ENCODE results near the gene HHATL.

Gene HHATL

GRCh38 chr3:42742688-42743087, 40.1 kb upstream of the HHATL start:
- Histone ChIP-seq H3K9ac (ENCODE audit: low read length) (no peak overlapping the region), H3K27me3 (ENCODE audit: control insufficient read depth, insufficient read depth, low read length) (no peaks in the 10 kb centered on the region), H3K4me3 (ENCODE audit: low read length) (no peak overlapping the region), H3K27ac (ENCODE audit: low read length) (no peak overlapping the region), H3K9me3 (ENCODE audit: control insufficient read depth, low read depth, low read length) (no peaks in the 10 kb centered on the region), H3K4me1 (ENCODE audit: control insufficient read depth, low read depth, low read length) (no peaks in the 10 kb centered on the region), H3K36me3 (ENCODE audit: control insufficient read depth, low read depth, low read length) (no peaks in the 10 kb centered on the region)

DNA sequence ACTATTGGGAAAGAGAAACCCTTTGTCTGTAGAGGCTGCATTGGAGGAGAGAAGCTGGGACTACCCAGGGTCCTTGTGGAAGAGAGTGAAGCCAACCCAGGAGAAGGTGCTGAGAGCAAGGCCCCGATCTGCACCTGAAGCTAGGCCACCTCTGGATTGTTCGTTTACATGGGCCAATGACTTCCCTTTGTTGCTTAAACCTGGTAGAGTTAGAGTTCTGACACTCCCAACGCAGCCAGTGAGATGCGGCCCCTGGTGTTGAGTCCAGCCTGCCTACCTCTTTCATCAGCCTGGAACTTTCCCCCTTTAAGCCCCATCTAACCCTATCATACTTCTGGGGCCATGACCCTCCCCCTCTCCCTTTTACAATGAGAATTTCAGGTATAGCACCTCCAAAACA, 39.7 kb upstream of the HHATL start:
- no peaks in the 10 kb centered on the region for H3K36me3 ChIP-seq (ENCODE audit: control insufficient read depth, low read depth, low read length)
- no peak overlapping the region for H3K27ac ChIP-seq (ENCODE audit: low read length)
- H3K9ac ChIP-seq (ENCODE audit: low read length): no peak overlapping the region
- no peaks in the 10 kb centered on the region for H3K9me3 ChIP-seq (ENCODE audit: control insufficient read depth, low read depth, low read length)
- H3K27me3 ChIP-seq (ENCODE audit: control insufficient read depth, insufficient read depth, low read length): no peaks in the 10 kb centered on the region
- no peak overlapping the region for H3K4me3 ChIP-seq (ENCODE audit: low read length)
- no peaks in the 10 kb centered on the region for H3K4me1 ChIP-seq (ENCODE audit: control insufficient read depth, low read depth, low read length)

DNA sequence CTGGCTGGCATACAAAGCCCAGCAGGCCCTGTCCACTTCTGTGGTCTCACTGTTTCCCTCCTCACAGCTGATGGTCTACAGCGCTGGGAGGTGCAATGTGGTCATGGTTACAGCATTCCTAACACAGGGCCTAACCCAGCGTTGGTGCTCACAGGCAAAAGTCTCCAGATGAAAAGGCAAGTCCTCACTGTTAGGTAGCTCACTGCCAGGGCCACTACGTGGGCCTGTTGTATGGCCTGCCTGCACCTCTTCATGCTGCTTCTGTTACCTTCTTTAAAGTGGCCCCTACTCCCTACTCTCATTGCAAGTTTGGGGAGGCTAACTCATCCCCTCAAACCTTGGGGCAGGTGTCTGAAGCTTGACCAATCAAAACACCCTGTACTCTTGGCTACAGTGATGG, 39.2 kb upstream of the HHATL start:
- H3K36me3 ChIP-seq (ENCODE audit: control insufficient read depth, low read depth, low read length): no peaks in the 10 kb centered on the region
- no peak overlapping the region for H3K4me3 ChIP-seq (ENCODE audit: low read length)
- H3K27ac ChIP-seq (ENCODE audit: low read length): no peak overlapping the region
- no peaks in the 10 kb centered on the region for H3K4me1 ChIP-seq (ENCODE audit: control insufficient read depth, low read depth, low read length)
- no peaks in the 10 kb centered on the region for H3K9me3 ChIP-seq (ENCODE audit: control insufficient read depth, low read depth, low read length)
- no peaks in the 10 kb centered on the region for H3K27me3 ChIP-seq (ENCODE audit: control insufficient read depth, insufficient read depth, low read length)
- H3K9ac ChIP-seq (ENCODE audit: low read length): no peak overlapping the region

DNA sequence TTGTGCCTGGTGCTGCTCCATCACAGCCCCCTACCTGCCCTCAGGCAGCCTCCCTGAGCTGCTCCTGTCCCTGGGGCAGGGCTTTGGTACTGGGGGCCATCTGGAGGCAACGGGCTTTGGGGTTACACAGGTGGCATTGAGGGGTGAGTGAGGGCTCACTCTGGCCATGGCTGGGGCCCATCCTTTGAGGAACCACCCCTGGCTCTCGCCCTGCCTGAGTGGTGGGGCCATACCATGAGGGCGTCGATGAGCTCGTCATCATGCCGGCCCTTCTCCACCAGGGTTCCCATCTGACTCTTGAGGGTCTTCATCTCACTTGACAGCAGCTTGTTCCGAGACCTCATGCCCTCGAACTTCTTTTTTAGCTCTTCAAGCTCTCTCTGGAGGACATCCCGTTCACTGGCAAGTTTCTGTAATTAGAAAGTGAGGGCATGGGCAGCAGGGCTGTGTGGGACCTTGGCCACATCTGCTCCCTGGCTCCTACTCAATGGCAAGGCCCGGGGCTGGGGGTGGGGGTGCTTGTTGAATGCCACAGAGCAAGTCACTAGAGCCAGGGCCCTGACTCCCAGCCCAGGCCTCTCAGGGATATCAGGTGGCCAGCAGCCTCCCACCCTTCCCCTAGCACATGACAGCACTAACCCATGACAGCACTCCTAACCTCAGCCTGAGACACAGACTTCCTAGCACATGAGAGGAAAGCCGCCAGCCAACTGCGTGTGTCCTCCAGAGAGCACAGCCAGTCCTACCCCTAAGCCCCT, 37.0 kb upstream of the HHATL start:
- no peak overlapping the region for H3K27ac ChIP-seq (ENCODE audit: low read length)
- no peak overlapping the region for H3K4me3 ChIP-seq (ENCODE audit: low read length)
- no peaks in the 10 kb centered on the region for H3K36me3 ChIP-seq (ENCODE audit: control insufficient read depth, low read depth, low read length)
- no peaks in the 10 kb centered on the region for H3K27me3 ChIP-seq (ENCODE audit: control insufficient read depth, insufficient read depth, low read length)
- H3K9ac ChIP-seq (ENCODE audit: low read length): no peak overlapping the region
- H3K9me3 ChIP-seq (ENCODE audit: control insufficient read depth, low read depth, low read length): no peaks in the 10 kb centered on the region
- peaks cover 10% of the 10 kb centered on the region for H3K4me1 ChIP-seq (ENCODE audit: control insufficient read depth, low read depth, low read length)

- H3K4me1 ChIP-seq (ENCODE audit: control insufficient read depth, low read depth, low read length): peaks cover 26% of the 10 kb centered on the region
- no peaks in the 10 kb centered on the region for H3K27me3 ChIP-seq (ENCODE audit: control insufficient read depth, insufficient read depth, low read length)
- no peaks in the 10 kb centered on the region for H3K9me3 ChIP-seq (ENCODE audit: control insufficient read depth, low read depth, low read length)
- H3K4me3 ChIP-seq (ENCODE audit: low read length): no peak overlapping the region
- H3K36me3 ChIP-seq (ENCODE audit: control insufficient read depth, low read depth, low read length): no peaks in the 10 kb centered on the region
- H3K27ac ChIP-seq (ENCODE audit: low read length): no peak overlapping the region
- no peak overlapping the region for H3K9ac ChIP-seq (ENCODE audit: low read length)
Observed at GRCh38 chr3:42736531-42736930, 33.9 kb upstream of the HHATL start.

DNA sequence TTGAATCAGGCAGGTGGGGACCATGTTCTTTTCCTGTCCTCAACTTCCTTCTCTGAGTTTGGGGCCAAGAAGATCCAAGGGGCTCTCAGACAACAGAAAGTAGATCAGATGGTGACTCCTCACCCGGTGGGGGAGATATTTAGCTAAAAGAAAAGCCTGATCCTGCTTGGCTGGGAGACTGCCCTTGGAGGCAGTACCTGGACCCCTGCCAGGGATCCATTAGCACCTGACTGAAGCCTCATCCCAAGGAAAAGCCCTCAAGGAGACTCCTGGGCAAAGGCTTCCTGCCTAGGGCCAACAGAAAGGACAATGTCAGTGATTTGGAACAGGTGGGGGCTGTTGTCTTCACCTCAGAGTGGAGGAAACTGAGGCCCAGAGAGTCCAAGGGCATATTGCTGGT, 33.5 kb upstream of the HHATL start:
- Histone ChIP-seq H3K4me3 (ENCODE audit: low read length) (no peak overlapping the region), H3K27ac (ENCODE audit: low read length) (no peak overlapping the region), H3K4me1 (ENCODE audit: control insufficient read depth, low read depth, low read length) (peaks cover 29% of the 10 kb centered on the region), H3K9ac (ENCODE audit: low read length) (no peak overlapping the region), H3K9me3 (ENCODE audit: control insufficient read depth, low read depth, low read length) (no peaks in the 10 kb centered on the region), H3K27me3 (ENCODE audit: control insufficient read depth, insufficient read depth, low read length) (no peaks in the 10 kb centered on the region), H3K36me3 (ENCODE audit: control insufficient read depth, low read depth, low read length) (no peaks in the 10 kb centered on the region)

DNA sequence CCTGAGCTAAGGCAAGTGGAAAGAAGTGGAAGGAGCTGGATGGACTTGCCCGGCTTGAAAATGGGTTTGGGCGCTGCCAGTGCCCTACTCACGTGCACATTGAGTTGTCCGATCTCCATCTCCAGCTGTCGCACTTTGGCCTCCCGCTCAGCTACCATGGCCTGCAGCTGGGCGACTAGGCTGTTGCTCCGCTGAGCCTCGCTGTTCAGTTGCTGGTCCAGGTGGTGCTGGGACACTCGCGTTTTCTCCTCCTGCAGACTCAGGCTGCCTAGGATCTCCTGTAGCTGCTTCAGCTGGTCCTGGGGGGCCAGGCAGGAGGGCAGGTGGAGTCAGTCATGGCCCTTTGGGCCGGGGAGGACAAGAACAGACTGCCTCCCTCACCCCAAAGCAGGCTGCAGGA, 33.0 kb upstream of the HHATL start:
- Histone ChIP-seq H3K4me1 (ENCODE audit: control insufficient read depth, low read depth, low read length) (peaks cover 29% of the 10 kb centered on the region), H3K4me3 (ENCODE audit: low read length) (no peak overlapping the region), H3K36me3 (ENCODE audit: control insufficient read depth, low read depth, low read length) (no peaks in the 10 kb centered on the region), H3K9ac (ENCODE audit: low read length) (no peak overlapping the region), H3K27ac (ENCODE audit: low read length) (no peak overlapping the region), H3K9me3 (ENCODE audit: control insufficient read depth, low read depth, low read length) (no peaks in the 10 kb centered on the region), H3K27me3 (ENCODE audit: control insufficient read depth, insufficient read depth, low read length) (no peaks in the 10 kb centered on the region)

DNA sequence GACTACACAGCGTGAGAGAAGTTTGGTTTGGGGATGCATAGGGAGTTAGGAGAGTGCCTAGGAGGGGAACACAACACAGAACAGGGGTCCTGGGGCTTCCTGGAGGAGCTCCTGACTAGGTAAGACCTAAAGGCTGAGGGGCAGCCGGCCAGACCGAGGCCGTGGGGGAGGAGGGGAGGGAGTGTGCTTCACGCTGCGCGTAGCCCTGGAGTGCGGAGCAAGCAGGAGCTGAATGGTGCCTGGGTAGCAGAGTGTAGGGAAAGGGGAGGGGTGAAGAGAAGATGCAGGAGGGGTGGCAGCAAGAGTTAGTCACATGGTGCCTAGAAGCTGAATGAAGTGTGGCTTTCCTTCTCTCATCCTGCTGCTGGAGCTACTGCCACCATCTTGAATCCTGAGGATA, 32.4 kb upstream of the HHATL start:
- H3K27me3 ChIP-seq (ENCODE audit: control insufficient read depth, insufficient read depth, low read length): no peaks in the 10 kb centered on the region
- H3K36me3 ChIP-seq (ENCODE audit: control insufficient read depth, low read depth, low read length): no peaks in the 10 kb centered on the region
- H3K27ac ChIP-seq (ENCODE audit: low read length): no peak overlapping the region
- no peak overlapping the region for H3K9ac ChIP-seq (ENCODE audit: low read length)
- no peak overlapping the region for H3K4me3 ChIP-seq (ENCODE audit: low read length)
- H3K4me1 ChIP-seq (ENCODE audit: control insufficient read depth, low read depth, low read length): peaks cover 29% of the 10 kb centered on the region
- no peaks in the 10 kb centered on the region for H3K9me3 ChIP-seq (ENCODE audit: control insufficient read depth, low read depth, low read length)

DNA sequence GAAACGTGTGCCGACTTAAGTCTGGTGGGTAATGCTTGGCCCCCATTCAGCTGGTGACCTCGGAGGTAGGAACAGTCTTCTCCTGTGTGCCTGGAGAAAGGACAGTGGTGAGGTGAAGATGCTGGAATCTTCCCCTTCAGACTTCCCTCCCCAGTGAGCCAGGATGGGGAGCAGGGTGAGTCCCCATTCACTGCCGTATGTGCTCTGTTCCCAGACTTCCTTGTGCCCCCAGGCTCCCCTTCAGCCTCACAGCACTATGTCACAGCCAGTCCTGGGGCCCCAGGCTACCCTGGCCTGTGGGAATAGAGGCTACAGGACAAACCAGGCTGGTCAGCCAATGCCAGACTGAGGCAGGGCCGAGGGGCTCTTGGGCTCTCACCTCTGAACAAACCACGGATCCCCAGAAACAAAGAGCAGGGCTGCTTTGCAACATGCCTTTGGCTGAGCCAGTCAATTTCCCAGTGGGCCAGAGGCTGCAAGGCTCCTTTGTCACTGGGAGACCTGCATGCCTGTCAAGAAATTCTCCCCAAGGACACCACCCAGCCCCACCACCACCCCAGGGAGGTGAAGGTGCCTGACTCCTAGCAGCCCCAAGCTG, 31.8 kb upstream of the HHATL start:
- no peak overlapping the region for H3K27ac ChIP-seq (ENCODE audit: low read length)
- H3K36me3 ChIP-seq (ENCODE audit: control insufficient read depth, low read depth, low read length): no peaks in the 10 kb centered on the region
- no peaks in the 10 kb centered on the region for H3K27me3 ChIP-seq (ENCODE audit: control insufficient read depth, insufficient read depth, low read length)
- no peaks in the 10 kb centered on the region for H3K9me3 ChIP-seq (ENCODE audit: control insufficient read depth, low read depth, low read length)
- peaks cover 29% of the 10 kb centered on the region for H3K4me1 ChIP-seq (ENCODE audit: control insufficient read depth, low read depth, low read length)
- no peak overlapping the region for H3K9ac ChIP-seq (ENCODE audit: low read length)
- H3K4me3 ChIP-seq (ENCODE audit: low read length): no peak overlapping the region

DNA sequence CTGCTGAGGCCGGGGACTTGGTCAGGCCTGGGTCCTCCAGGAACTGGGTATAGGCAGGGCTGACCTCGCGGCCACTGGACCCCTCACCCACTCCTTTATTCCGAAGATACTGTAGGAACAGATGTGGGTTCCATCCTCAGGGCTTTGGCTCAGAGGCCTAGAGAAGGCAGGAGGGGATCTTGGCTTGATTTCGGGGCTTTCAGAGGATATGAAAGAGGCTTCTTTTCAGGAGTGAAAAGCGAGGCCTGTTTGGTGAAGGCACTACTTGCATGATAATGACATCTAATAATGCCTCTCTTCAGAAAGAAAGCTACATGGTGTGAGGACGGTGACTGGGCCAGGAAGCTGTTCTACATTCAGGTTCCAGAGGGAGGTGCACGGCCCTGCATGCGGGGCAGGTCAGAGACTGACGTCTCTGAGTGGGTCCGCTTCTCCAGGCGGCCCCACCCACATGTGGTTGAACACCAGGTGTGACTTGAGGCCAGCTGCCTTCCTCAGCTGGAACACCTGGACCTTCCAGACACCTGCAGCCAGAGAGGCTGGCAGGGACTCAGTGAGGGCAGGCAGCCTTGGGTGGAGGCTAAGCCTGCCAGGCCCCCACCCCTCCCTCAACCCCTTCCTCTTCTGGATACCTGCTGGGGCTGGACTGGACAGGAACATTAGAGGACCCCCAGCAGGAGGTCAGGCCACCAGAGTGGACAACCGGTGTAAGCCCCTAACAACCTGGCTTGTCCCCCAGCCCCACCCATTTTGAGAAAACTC, 31.1 kb upstream of the HHATL start:
- H3K4me3 ChIP-seq (ENCODE audit: low read length): no peak overlapping the region
- no peaks in the 10 kb centered on the region for H3K9me3 ChIP-seq (ENCODE audit: control insufficient read depth, low read depth, low read length)
- no peaks in the 10 kb centered on the region for H3K27me3 ChIP-seq (ENCODE audit: control insufficient read depth, insufficient read depth, low read length)
- H3K27ac ChIP-seq (ENCODE audit: low read length): no peak overlapping the region
- no peaks in the 10 kb centered on the region for H3K36me3 ChIP-seq (ENCODE audit: control insufficient read depth, low read depth, low read length)
- no peak overlapping the region for H3K9ac ChIP-seq (ENCODE audit: low read length)
- peaks cover 29% of the 10 kb centered on the region for H3K4me1 ChIP-seq (ENCODE audit: control insufficient read depth, low read depth, low read length)

DNA sequence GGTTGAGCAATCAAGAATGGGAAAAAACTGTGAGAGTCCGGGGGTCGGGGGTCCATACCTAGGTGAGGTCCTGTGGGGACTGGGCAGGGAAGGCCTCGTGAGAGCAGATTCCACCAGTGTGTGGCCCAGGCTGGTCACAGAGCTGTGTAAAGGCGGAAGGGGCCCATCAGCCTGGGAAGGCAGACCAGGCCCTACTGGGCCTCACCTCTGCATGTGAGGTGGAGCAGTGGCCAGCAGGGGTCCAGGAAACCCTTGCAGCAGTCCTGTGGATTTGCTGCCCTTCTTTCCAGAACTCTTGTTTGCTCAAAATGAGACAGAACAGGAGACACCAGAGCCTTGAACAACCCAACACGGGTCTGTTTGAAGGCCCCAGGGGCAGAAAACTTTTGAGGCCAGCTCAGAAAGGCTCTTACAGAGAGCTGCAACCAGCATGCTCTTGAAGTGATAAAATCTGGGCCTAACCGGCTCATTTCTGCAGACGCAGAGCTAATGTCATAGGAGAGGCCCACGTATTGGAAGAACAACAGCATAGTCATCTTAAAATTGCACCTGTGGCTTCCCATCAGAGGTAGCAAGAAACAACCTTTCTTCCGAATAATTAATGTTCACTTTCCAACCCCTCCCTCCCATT, 30.3 kb upstream of the HHATL start:
- no peaks in the 10 kb centered on the region for H3K27me3 ChIP-seq (ENCODE audit: control insufficient read depth, insufficient read depth, low read length)
- no peak overlapping the region for H3K9ac ChIP-seq (ENCODE audit: low read length)
- no peaks in the 10 kb centered on the region for H3K9me3 ChIP-seq (ENCODE audit: control insufficient read depth, low read depth, low read length)
- no peak overlapping the region for H3K27ac ChIP-seq (ENCODE audit: low read length)
- H3K4me1 ChIP-seq (ENCODE audit: control insufficient read depth, low read depth, low read length): peaks cover 29% of the 10 kb centered on the region
- no peaks in the 10 kb centered on the region for H3K36me3 ChIP-seq (ENCODE audit: control insufficient read depth, low read depth, low read length)
- no peak overlapping the region for H3K4me3 ChIP-seq (ENCODE audit: low read length)
